K562 (cell line): ENCODE data around the gene LY6G6D. TPM values are rescaled to one million over a fixed set of nuclear protein-coding genes. Genes with fewer than 3 reads are reported as not detected.

Experiments
- EHMT2 ChIP-seq: fragments of 450-650 bp; IDR thresholded peaks from 2 replicates; pipeline ENCODE4 v1.6.1; 2018; ENCODE audit warnings: antibody characterized with exemption
- GATA2 ChIP-seq: sonication (generic); formaldehyde crosslinking; IDR thresholded peaks from 2 replicates; pipeline ENCODE4 v1.4.0; 2020; ENCODE audit warnings: mild to moderate bottlenecking, missing genetic modification reagents
- NCOR1 ChIP-seq: fragments of 450-650 bp; IDR thresholded peaks from 2 replicates; pipeline ENCODE4 v1.6.1; 2016; ENCODE audit warnings: mild to moderate bottlenecking, moderate library complexity
- NR2C1 ChIP-seq, 2 experiments: fragments of 450-650 bp; IDR thresholded peaks; 2 replicates each; pipeline ENCODE4 v1.6.1; 2017; ENCODE audit warnings: mild to moderate bottlenecking in 2 of 2, antibody characterized with exemption in 1 of 2, inconsistent platforms in 1 of 2, missing compliant biosample characterization in 1 of 2, missing genetic modification characterization in 1 of 2
- NR2C2 ChIP-seq, 2 experiments: fragments of 200-800 bp in 1 of 2; sonication (Bioruptor generic) in 1 of 2; sonication (generic) in 1 of 2; formaldehyde crosslinking in 1 of 2; IDR thresholded peaks; 2 replicates each; pipeline versions ENCODE4 v1.6.1 to v1.8.0; 2016 to 2022; ENCODE audit warnings: mild to moderate bottlenecking in 1 of 2, missing compliant biosample characterization in 1 of 2, missing genetic modification characterization in 1 of 2, missing genetic modification reagents in 1 of 2
- PHF20 ChIP-seq: fragments of 450-650 bp; IDR thresholded peaks from 2 replicates; pipeline ENCODE4 v1.6.1; 2018; ENCODE audit not compliant: partially characterized antibody
- RBBP5 ChIP-seq: fragments of 200-600 bp; sonication (generic); IDR thresholded peaks from 2 replicates; pipeline ENCODE4 v1.6.1; 2012; ENCODE audit warnings: borderline replicate concordance, mild to moderate bottlenecking, low read length, control low read depth, inconsistent platforms; ENCODE audit not compliant: insufficient read depth, poor library complexity, severe bottlenecking
- RBM14 ChIP-seq: fragments of 200-400 bp; formaldehyde crosslinking; IDR thresholded peaks from 2 replicates; pipeline ENCODE4 v1.6.1; 2018; ENCODE audit warnings: low read depth, mild to moderate bottlenecking, low read length, moderate library complexity, borderline replicate concordance; ENCODE audit not compliant: insufficient read depth
- SIX5 ChIP-seq, 2 experiments: IDR thresholded peaks; 2 replicates each; pipeline ENCODE4 v1.6.1; 2011; ENCODE audit warnings: low read length in 2 of 2, borderline replicate concordance in 1 of 2, low read depth in 1 of 2, mild to moderate bottlenecking in 1 of 2, moderate library complexity in 1 of 2; ENCODE audit not compliant: insufficient read depth in 1 of 2
- SMC3 ChIP-seq: conservative IDR thresholded peaks from 2 replicates; pipeline ENCODE4 v1.6.1; 2011; ENCODE audit warnings: low read depth, low read length, improper control_type of control experiment; ENCODE audit not compliant: insufficient read depth
- TAF1 ChIP-seq: IDR thresholded peaks from 2 replicates; pipeline ENCODE4 v1.6.1; 2011; ENCODE audit warnings: mild to moderate bottlenecking, low read length, moderate library complexity; ENCODE audit not compliant: insufficient read depth, control insufficient read depth, severe bottlenecking; ENCODE audit errors: extremely low read depth
- THRAP3 ChIP-seq: fragments of 450-650 bp; IDR thresholded peaks from 2 replicates; pipeline ENCODE4 v1.6.1; 2016; ENCODE audit warnings: mild to moderate bottlenecking, inconsistent platforms, borderline replicate concordance
- ZFX ChIP-seq: sonication (generic); formaldehyde crosslinking; IDR thresholded peaks from 2 replicates; pipeline ENCODE4 v1.8.0; 2022; ENCODE audit warnings: mild to moderate bottlenecking, missing genetic modification reagents, moderate library complexity
- ZNF707 ChIP-seq: fragments of 250-450 bp; sonication (Bioruptor Pico); conservative IDR thresholded peaks from 2 replicates; pipeline ENCODE4 v1.8.0; 2022; ENCODE audit warnings: inconsistent platforms, mild to moderate bottlenecking, moderate library complexity
- polyA plus RNA-seq, 8 experiments: library from polyadenylated mRNA; depleted of rRNA in 4 of 8; stranded (reverse) in 5 of 8; unstranded in 3 of 8; fragments of >200 nt; fragmentation: Nextera tagmentation in 2 of 8; fragmentation: Illumina TruSeq in 1 of 8; extraction: Ambion mirVana in 2 of 8; extraction: Trizol in 1 of 8; gene quantifications; 2 replicates each; pipeline versions ENCODE4 v1.2.1 to v1.2.3, GENCODE V29; 2011 to 2014; ENCODE audit warnings: inconsistent platforms in 1 of 8, missing spikeins in 1 of 8
- total RNA-seq, 7 experiments: library from RNA; depleted of rRNA in 6 of 7; stranded (reverse); fragments of >200 nt in 6 of 7; fragmentation: Illumina TruSeq in 2 of 7; extraction: Trizol in 2 of 7; gene quantifications; 2 replicates each; pipeline versions ENCODE4 v1.2.1 to v1.2.3, GENCODE V29; 2011 to 2021; ENCODE audit warnings: low replicate concordance in 1 of 7
- TF ChIP-seq, protein P1 (sequence below): fragments of 250-450 bp; sonication (Bioruptor Pico); IDR thresholded peaks from 2 replicates; pipeline ENCODE4 v1.8.0; 2022; ENCODE audit warnings: moderate library complexity, mild to moderate bottlenecking, inconsistent platforms
- TF ChIP-seq, protein P2 (sequence below): sonication (generic); formaldehyde crosslinking; IDR thresholded peaks from 2 replicates; pipeline ENCODE4 v1.4.0; 2020; ENCODE audit warnings: mild to moderate bottlenecking, missing genetic modification reagents
- TF ChIP-seq, protein P3 (sequence below): fragments of 250-450 bp; sonication (Bioruptor Pico); IDR thresholded peaks from 2 replicates; pipeline ENCODE4 v1.4.0; 2020; ENCODE audit warnings: mild to moderate bottlenecking, moderate library complexity

LY6G6D gene
- total and polyA plus RNA-seq, 9 of the 15 experiments (the other 6 are each of a cell fraction or from before 2014, with no cell fraction given), result 0.30 to 0.38 TPM; not detected in 7

DNA sequence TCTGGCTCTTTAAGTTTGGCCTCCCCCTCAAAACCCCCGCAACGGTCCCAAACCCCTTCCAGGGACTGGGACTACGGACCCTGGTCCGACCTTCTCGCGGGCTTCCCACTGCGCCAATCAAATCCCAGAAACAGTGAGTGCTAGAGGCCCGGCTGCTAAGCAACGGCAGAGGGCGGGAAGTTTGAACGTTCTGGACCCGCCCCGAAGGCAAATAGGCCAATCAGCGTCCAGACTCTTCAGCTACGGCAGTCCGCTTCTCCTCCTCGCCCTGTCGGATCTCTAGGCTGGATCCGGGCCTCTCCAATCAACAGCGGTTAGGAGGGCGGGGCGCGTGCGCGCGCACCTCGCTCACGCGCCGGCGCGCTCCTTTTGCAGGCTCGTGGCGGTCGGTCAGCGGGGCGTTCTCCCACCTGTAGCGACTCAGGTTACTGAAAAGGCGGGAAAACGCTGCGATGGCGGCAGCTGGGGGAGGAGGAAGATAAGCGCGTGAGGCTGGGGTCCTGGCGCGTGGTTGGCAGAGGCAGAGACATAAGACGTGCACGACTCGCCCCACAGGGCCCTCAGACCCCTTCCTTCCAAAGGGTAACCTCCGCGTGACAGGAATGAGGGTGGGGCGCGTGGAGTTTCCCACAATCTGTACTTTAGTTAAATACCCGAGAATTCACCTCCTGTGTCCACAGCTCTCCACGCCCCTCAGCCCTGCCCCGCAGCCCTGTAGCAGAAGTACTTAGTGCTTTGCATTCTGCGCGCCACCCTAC is 24.7 kb downstream of the LY6G6D start, which contains the start of gene MSH5 (continued):
- TF ChIP-seq, protein P1, sequence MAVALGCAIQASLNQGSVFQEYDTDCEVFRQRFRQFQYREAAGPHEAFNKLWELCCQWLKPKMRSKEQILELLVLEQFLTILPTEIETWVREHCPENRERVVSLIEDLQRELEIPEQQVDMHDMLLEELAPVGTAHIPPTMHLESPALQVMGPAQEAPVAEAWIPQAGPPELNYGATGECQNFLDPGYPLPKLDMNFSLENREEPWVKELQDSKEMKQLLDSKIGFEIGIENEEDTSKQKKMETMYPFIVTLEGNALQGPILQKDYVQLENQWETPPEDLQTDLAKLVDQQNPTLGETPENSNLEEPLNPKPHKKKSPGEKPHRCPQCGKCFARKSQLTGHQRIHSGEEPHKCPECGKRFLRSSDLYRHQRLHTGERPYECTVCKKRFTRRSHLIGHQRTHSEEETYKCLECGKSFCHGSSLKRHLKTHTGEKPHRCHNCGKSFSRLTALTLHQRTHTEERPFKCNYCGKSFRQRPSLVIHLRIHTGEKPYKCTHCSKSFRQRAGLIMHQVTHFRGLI (CRISPR knock-in tag), result no peak
- TF ChIP-seq PHF20 (no peak), ZNF707 (CRISPR knock-in tag) (no peak; the same call in 1 of the 2 replicates), ZFX (CRISPR knock-in tag) (no peak), SIX5 (IDR thresholded peaks at IDR 0.05; ENCODE audit: borderline replicate concordance in 1 of 2, insufficient read depth in 1 of 2, low read depth in 1 of 2, low read length in 2 of 2) (no peak), EHMT2 (no peak), NCOR1 (no peak), THRAP3 (no peak), NR2C1 (IDR thresholded peaks at IDR 0.05) (no peak), NR2C1 (tag; IDR thresholded peaks at IDR 0.05) (no peak), GATA2 (no peak), RBBP5 (peak; percentile 93), NR2C2 (CRISPR knock-in tag; IDR thresholded peaks at IDR 0.05) (peak; percentile 74; the same call in 1 of the 2 replicates), NR2C2 (tag; IDR thresholded peaks at IDR 0.05) (no peak), RBM14 (no peak), TAF1 (no peak), SMC3 (no peak)
- TF ChIP-seq, protein P2, sequence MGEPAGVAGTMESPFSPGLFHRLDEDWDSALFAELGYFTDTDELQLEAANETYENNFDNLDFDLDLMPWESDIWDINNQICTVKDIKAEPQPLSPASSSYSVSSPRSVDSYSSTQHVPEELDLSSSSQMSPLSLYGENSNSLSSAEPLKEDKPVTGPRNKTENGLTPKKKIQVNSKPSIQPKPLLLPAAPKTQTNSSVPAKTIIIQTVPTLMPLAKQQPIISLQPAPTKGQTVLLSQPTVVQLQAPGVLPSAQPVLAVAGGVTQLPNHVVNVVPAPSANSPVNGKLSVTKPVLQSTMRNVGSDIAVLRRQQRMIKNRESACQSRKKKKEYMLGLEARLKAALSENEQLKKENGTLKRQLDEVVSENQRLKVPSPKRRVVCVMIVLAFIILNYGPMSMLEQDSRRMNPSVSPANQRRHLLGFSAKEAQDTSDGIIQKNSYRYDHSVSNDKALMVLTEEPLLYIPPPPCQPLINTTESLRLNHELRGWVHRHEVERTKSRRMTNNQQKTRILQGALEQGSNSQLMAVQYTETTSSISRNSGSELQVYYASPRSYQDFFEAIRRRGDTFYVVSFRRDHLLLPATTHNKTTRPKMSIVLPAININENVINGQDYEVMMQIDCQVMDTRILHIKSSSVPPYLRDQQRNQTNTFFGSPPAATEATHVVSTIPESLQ (CRISPR knock-in tag), result peak; percentile 99
- TF ChIP-seq, protein P3, sequence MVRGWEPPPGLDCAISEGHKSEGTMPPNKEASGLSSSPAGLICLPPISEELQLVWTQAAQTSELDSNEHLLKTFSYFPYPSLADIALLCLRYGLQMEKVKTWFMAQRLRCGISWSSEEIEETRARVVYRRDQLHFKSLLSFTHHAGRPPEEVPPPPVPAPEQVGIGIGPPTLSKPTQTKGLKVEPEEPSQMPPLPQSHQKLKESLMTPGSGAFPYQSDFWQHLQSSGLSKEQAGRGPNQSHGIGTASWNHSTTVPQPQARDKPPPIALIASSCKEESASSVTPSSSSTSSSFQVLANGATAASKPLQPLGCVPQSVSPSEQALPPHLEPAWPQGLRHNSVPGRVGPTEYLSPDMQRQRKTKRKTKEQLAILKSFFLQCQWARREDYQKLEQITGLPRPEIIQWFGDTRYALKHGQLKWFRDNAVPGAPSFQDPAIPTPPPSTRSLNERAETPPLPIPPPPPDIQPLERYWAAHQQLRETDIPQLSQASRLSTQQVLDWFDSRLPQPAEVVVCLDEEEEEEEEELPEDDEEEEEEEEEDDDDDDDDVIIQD (CRISPR knock-in tag), result no peak; the same call in 1 of the 2 replicates
